SH-SY5Y (cell line): ENCODE results near the gene DAB2.

Source experiments
- GATA2 ChIP-seq: IDR thresholded peaks from 2 replicates; pipeline ENCODE4 v1.6.1; 2011; ENCODE audit warnings: mild to moderate bottlenecking, low read depth, low read length
- GATA3 ChIP-seq: IDR thresholded peaks from 2 replicates; pipeline ENCODE4 v1.6.1; 2011; ENCODE audit warnings: low read depth, mild to moderate bottlenecking, low read length, moderate library complexity

Gene DAB2

DNA sequence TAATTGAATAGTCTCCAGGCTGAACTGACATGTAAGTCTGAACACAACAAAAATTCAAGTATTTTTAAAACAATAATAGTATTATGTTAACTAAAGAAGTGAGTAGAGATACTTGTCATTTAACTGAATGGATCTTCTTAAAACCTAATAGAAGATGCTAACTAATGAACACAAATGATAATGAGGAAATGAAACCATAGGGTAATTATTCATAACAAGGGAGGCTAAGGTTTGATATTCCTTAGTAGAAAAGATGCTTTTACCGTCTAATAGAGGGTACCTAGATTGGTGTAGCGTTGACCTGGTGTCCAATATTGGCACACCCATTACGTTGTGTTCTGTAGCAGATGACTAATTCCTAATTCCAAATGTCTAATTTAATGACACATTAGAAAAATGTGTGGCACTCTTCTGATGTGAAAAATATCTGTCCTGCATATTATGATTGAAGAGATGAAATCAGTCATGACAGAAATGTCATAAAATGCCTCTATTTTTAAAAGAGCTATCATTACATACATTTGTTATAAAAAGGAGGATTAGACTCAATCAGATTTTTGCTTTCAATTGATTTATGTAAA is 14.9 kb upstream of the DAB2 start:
- no peak for TF ChIP-seq GATA2
- TF ChIP-seq GATA3 = no peak

DNA sequence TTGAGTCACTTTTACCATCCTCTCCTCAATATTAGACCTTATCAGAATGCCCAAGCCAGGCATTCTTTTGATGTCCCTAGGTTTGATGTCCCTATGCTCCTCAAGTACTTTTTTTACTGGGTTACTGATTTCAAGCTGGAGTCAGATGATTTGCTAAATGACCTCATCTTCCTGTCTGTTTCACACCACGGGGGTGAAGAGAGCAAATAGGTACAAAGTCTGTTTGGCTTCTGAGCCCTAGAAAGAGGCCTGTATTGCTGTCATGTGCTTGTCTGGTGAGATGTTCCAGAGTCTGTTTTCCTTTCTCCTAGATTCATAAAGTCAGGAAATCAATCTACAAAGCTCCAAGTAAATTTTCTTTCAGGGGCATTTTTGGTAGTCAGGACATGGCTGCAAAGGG is 12.7 kb upstream of the DAB2 start:
- no peak for TF ChIP-seq GATA3
- TF ChIP-seq GATA2 = no peak

DNA sequence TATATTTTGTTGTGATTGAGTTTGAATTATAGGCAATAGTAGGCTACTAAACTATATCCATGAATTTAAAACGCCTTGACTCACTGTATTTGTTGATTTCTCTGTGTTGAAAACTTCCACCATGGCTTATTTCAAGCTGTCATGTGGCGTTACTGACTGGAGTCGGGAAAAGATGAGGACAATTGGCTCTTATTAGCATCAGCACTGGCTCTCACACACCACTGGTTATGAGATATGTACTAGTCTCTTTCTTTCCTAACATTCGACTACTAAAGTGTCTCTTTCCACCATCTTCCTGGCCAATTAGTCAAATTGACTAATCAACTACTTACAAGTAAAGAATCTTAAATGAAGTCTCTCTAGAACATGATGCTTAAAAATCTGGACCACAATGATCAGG is 9.1 kb upstream of the DAB2 start:
- TF ChIP-seq GATA2 = no peak
- no peak for TF ChIP-seq GATA3

DNA sequence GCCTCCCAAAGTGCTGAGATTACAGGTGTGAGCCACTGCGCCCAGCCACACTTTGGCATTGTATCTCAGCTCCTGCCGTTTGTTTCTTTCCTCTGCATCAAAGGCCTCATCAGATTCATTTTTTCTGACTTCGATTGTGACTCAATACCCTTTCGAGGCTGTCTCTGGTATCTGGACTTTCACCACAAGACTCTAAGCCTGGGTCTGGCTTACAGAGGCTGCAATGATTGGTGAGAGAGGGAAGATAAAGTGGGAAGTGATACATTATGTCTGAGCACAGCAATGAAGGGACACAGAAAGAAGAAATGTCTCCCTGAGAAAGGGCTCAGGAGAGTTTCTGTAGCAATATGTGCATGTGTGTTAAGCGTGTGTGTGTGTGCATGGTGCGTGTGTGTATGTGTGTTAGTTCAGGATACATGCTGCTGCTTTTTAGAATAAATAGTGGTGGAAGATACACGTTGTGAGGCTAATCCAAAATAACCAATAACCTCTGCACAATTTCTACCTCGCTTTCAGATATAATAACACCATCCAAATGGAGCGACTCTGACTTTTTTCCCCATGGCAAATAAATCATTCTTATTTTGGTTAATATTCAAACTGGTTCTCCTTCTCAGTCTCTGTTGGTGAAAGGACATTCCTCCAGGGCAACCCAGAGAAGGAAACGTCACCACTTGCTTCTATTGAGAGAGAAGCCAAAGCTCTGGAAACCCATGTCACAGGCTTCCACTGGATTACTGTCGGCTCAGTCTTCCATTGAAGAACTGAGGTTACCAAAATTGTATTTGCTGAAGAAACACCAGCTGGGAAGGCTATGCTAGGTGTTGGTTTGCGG is 8.1 kb upstream of the DAB2 start:
- TF ChIP-seq GATA2 = no peak
- TF ChIP-seq GATA3 = no peak

DNA sequence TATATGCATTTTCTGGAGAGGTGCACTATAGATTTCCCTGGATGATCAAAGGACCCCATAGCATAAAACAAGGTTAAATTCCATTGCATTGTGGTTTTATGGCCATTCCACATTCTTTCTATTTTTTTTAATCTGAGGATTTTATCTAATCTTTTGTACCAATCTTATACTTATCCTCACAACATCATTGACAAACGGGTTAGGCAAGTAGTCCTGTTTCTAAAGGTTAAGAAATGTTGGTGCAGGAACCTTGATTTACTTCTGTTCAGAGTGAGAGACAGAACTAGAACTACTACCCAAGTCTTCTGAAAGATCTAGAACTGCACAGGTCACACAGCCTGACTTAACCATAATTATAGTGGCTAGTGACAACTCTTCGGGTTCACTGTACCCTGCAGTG is 5.7 kb upstream of the DAB2 start:
- TF ChIP-seq GATA3 (no peak), GATA2 (no peak)

DNA sequence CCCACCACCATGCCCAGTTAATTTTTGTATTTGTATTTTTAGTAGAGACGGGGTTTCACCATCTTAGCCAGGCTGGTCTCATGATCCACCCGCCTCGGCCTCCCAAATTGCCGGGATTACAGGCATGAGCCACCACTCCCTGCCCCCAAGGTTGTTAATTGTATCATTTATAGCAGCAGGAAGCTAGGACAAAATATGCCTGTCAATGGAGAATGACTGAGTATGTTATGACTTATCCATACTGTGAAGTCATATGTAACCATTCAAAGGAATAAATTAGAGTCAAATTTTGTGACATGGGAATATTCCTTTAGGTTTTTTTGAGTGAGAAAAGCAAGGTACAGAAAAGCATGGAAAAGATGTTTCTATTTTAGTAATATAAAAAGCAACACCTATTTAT is 3.9 kb upstream of the DAB2 start:
- TF ChIP-seq GATA3 (no peak), GATA2 (no peak)

DNA sequence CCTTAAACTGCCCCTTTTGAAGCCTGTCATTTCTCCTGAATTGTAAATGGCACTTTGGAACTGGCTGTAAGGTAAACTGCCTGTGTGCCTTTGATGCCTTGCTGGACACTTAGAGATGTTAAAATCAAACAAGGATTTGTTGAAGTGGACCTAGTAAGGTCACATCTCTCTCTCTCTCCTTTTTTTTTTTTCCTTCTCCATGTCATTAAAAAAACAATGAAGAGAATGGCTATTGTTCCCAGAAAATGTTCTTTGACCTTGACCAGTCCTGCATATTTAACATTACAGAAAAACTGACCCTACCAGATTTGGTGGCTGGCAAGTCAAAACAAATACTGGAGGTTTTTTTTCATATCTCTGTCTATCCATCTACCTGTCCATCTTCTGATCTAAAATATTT is 2.9 kb upstream of the DAB2 start:
- no peak for TF ChIP-seq GATA3

DNA sequence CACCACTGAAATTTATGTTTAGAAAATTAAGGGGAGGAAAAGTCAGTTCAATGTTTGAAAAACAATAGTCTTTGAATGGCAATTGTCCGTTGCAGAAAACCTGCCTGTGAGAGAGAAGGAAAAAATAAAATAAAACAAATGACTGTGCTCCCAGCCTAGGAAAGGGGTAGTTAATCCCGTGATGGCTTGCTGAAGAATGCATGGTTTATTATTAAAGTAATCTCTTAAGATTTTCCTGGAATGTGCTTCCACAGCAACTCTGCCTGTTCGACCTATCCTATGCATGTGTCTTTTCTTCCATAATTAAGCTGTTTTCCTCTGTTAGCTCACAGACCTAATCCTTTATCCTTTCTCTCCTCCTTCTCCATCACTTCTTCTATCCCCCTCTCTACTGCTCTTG is 2.4 kb upstream of the DAB2 start:
- no peak for TF ChIP-seq GATA2
- no peak for TF ChIP-seq GATA3

DNA sequence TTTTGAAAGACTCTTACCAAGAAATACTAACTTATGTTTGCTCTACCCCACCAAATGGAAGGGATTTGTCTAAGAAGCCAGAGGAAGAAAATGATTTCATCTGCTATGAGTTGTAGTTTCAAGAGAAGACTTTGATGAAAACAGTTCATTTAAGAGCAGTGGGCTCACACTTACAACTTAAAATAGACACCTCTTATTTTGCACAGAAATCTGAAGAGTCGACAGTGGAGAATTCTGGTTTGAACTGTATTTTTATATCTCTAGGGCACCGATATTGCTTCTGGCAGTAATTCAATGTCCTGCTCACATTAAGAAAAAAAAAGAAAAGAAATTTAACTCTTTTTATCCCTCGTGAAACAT is 1.9 kb upstream of the DAB2 start:
- TF ChIP-seq GATA3 = no peak
- TF ChIP-seq GATA2 = no peak

DNA sequence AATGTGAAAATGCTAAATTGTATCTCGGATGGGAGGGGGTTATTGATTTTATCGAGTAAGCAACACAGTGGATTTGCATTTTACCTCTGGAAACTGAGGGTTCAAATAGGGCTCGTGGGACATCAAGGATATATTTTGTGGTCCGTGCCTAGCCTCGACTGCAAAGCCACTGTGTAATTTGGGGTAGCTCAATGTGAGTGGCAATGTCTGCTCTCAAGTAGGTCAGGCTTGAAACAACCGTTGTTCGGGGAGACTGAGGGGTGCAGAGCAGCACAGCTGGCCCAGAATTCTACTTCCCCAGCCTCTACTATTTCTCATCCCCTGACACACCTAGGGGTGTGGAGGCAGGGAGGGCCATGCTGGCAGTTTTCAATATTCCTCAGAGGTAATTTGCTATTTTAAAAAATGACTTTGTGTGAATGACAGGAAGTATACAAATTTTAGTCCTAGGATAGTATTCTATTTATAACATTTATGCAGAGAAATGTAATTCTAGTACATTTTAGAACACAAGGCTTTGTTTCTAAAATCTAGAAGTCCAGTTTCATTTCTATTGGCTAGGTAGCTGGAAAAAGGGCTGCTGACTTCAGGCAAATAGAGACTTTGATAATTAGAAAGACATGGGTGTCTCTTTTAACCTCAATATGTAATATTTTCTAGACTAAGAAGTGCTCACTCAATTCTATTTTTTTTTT is 1.4 kb upstream of the DAB2 start:
- TF ChIP-seq GATA2 (no peak), GATA3 (no peak)

DNA sequence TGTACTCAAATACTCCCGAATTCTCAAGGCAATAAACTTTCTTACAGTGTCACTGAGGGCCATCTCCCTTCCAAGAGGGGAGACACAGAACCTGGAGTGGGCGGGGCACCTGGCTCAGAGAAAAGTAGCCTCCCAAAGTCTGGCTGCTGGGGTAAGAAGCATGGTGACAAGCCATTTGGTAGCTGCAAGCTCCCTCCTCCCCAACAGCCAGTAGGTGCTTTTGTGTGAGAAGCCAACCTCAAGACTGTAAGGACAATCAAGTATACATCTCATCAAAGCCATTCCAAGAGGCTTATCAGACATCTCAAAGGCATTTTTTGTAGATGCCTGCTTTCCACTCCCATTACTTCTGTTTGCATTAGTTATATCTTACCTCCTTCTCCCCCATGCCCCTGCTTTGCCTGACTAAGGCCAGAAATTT is 1.4 kb downstream of the DAB2 start:
- TF ChIP-seq GATA3 (no peak), GATA2 (no peak)

DNA sequence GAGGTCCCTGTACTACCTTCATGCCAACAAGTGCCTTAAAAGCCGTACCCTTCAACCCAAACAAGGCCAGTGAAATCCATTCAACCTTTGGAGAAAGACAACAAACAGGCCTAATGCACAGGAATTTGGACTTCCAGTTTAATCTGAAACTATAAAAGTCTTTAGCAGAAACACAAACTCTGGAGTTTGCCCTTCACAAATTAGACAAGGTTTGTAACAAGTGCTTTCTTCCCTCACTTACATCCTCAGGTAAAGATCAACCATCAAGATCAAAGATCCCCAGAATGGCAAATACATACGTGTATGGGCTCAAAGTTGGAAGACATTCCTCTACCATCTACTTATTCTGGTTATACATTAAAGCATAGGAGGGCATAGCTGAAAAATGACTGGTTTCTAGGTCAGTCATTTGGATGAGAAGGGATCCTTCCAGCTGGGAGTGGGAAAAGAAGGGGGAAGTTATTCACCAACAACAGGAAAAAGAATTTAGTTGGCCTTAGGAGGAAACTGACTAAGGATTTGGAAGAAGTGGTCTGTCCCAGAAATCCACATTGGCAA is 2.0 kb downstream of the DAB2 start:
- no peak for TF ChIP-seq GATA2
- TF ChIP-seq GATA3 = no peak

DNA sequence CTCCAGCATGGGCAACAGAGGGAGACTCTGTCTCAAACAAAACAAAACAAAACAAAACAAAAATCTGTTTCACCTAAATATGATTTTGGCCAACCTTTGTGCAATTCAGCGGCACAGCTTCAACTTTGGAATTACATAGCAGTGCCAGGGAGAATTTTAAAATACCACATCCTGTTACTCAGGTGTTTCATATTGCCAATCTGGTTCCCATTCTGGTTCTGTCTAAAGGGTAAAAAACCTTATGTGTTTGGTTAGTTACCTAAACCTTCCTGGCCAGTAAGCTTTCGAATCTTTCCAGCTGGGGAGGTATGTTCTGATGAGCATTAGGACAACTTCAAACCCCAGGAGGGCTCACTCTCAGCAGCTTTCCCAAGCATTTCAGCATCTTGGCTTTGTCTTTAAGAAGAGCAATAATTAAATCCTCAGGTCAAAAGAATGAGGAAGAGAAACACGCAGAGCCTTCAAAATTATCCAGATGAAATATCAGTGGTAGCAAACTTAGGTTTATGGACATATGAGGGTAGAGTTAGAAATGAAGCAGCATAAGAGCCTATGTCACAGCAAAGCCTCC is 2.7 kb downstream of the DAB2 start:
- TF ChIP-seq GATA2 (no peak), GATA3 (no peak)

DNA sequence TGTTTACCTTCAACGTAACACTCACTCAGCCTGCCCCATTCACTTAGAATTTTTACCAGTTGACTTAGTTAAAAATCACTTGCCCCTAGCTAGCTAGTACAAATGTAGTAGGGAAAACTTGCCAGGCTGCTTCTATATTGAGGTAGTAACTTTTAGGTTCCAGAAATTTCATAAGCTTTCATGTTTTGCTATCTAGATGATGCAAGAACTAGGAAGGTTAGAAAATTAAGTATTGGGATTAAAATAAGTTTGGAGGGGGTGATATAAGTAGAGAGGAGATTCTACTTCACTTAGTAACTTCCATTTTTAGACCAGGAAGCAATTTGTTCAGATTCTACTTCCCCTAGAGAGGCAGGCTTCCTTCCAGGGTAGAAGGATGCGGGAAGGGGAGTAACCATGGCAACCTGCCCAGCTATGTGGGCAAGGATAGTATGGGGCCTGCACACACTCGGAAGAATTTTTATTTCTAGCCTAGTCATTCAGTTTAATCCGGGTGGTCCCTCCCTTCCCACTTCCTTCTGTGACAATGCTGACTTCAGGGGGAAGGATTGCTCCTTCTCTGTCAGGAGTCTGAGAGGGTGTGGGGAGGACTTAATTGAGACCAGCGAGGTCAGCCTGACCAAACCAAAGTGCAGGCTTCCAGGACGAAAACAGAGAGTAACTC is 4.2 kb downstream of the DAB2 start:
- TF ChIP-seq GATA2 (no peak), GATA3 (no peak)

DNA sequence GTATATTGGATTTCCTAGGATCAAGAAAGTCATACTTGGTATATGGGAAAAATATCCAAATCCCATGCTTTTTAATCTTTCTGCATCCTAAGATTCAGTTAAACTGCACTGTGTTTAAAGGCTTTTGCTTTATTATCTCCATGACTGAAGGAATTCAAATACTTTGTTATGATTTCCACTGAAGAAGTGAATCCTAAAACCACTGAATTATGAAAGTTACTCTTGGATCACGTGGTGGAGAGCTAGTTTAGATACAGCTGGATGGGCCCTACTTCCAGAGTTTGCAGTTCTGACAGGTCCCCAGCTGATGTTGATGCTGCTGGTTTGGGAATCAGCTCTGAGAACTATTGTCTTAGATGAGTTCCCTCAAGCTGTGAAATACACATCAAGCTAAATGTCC is 5.0 kb downstream of the DAB2 start:
- TF ChIP-seq GATA3 (no peak), GATA2 (no peak)
